ENCODE data around the gene CARMIL3. TPM values are rescaled to one million over a fixed set of nuclear protein-coding genes. Genes with fewer than 3 reads are reported as not detected.
A peak's percentile ranks its signal among the peaks of the same experiment; 100 is the strongest.
"Not testable (repeated sequence)": the region's sequence is repeated elsewhere in the genome, so short reads cannot be mapped to it uniquely, and the experiment has no call there.

The CARMIL3 gene
- total RNA-seq (2014; rRNA removed; shearing (Covaris generic)) (0.03 and 0.32 TPM in 2 replicates), total RNA-seq (2022) (0.21 TPM in 1 of 2 replicates, not detected in the other), Bru-seq, nascent RNA (not detected), BruChase-seq, experiment 1, labeled RNA remaining after a 6-hour chase (percentile 10 among the genes with signal in this experiment), BruChase-seq, experiment 2, labeled RNA remaining after a 2-hour chase (not detected)
- long read RNA-seq: 0 reads

DNA sequence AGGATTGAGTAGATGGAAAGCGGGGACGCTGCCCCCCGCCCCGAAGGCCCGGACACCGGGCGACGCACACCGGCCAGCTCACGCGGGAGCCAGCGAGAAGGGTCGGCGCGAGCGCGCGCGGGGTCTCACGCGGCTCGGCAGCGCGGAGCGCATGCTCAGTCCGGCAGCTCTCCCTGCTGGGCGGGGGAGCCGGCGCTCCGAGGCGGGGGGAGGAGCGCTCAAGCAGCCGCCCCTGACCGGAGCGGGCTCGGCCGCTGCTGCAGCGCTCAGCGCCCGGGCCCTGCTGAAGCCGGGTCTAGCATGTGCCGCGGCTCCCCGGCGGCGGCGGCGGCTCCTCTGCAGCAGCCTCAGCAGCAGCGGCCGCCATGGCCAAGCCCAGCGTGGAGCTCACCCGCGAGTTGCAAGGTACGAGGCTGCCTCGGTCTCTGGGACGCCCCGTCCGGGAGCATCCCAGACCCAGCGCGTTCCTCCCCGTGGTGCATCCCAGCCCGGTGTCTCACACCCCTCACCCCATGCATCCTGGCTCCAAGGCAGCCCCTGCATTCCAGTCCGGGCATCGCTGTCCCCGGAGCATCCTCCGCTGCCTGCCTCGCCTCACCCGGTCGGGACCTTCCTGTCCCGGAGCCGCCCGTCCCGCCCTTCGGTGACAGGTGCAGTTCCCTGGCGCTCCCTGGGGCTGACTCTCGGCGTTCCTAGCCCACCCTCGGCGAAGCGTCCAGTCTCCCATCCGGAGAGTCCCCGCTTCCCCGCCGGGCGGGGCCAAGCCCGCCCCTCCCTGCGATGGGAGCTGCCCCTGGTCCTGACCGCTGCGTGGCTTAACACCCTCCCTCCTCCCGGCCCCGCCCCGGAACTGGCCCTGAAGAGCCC lies at the start of gene CARMIL3:
TSS of gene CARMIL3 (plus strand) at position 221 of the 867 bp plus-strand sequence. CDS start at position 366, 145 bp downstream.
- TF ChIP-seq EZH2phosphoT487 (IDR thresholded peaks at IDR 0.05; ENCODE audit: borderline replicate concordance, low read depth, low read length): no peak
- TF ChIP-seq, protein P1, sequence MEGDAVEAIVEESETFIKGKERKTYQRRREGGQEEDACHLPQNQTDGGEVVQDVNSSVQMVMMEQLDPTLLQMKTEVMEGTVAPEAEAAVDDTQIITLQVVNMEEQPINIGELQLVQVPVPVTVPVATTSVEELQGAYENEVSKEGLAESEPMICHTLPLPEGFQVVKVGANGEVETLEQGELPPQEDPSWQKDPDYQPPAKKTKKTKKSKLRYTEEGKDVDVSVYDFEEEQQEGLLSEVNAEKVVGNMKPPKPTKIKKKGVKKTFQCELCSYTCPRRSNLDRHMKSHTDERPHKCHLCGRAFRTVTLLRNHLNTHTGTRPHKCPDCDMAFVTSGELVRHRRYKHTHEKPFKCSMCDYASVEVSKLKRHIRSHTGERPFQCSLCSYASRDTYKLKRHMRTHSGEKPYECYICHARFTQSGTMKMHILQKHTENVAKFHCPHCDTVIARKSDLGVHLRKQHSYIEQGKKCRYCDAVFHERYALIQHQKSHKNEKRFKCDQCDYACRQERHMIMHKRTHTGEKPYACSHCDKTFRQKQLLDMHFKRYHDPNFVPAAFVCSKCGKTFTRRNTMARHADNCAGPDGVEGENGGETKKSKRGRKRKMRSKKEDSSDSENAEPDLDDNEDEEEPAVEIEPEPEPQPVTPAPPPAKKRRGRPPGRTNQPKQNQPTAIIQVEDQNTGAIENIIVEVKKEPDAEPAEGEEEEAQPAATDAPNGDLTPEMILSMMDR (conservative IDR thresholded peaks at IDR 0.05; ENCODE audit: low read length): no peak

DNA sequence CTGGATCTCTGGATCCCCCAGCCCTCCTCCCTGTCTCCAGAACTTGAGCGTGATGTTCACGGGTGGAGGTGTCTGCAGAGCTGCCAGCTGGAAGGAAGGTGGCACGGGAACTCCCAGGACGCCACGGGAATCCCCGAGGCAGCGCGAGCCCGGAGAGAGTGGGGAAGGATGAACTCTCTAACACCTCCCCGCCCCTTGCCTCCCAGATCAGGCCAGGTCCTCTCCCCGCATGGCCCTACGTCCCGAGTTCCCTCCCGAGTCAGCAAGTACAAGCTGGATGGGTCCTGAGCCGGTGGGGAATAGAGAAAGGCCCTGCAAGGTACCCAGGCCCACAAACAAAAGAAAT lies 45.4 kb upstream of the CARMIL3 start:
- H3K9me2 ChIP-seq (ENCODE audit: insufficient read depth, low read length); H3K79me2 ChIP-seq (ENCODE audit: insufficient read depth, low read depth, low read length); H3K9me3 ChIP-seq (ENCODE audit: low read length); POLR2A ChIA-PET; H3K27ac ChIP-seq (ENCODE audit: low read depth, low read length, poor library complexity, severe bottlenecking); CTCF ChIA-PET (ENCODE audit: unreplicated experiment); H4K20me1 ChIP-seq (ENCODE audit: insufficient read depth, low read length); H3K36me3 ChIP-seq (ENCODE audit: insufficient read depth, low read length); BruUV-seq (replicated peaks); intact Hi-C loops (cut with micrococcal nuclease; ENCODE audit: unreplicated experiment); DNase-seq (ENCODE audit: low spot score): not testable (repeated sequence)
- peak overlapping the region; percentile 68 for H3K4me3 ChIP-seq (ENCODE audit: low read depth, low read length, poor library complexity, severe bottlenecking)
- peak overlapping the region; percentile 72; the same call in 1 of the 2 replicates for H2AFZ ChIP-seq (ENCODE audit: low read length)
- H3K4me1 ChIP-seq (ENCODE audit: insufficient read depth, low read length, poor library complexity, severe bottlenecking): peaks cover 14% of the 10 kb centered on the region
- H3K4me2 ChIP-seq (ENCODE audit: low read length): peak overlapping the region; percentile 67

More for the DNA sequence above, at the start of gene CARMIL3:
- no peaks in the 10 kb centered on the region for H3K79me2 ChIP-seq (ENCODE audit: insufficient read depth, low read depth, low read length)
- no TSS peak for BruUV-seq (replicated peaks)
- H3K4me3 ChIP-seq (ENCODE audit: low read depth, low read length, poor library complexity, severe bottlenecking): peak within 1 kb of the TSS; percentile 70
- H4K20me1 ChIP-seq (ENCODE audit: insufficient read depth, low read length): no peaks in the 10 kb centered on the region
- peak within 1 kb of the TSS; percentile 84 for H2AFZ ChIP-seq (ENCODE audit: low read length)
- intact Hi-C loops (cut with micrococcal nuclease; ENCODE audit: unreplicated experiment): no loop called here
- H3K9me2 ChIP-seq (ENCODE audit: insufficient read depth, low read length): no peaks in the 10 kb centered on the region
- ChIA-PET CTCF (ENCODE audit: unreplicated experiment) (interaction anchor here (0.6 to 1.1 kb wide), 2 partner anchors 38 to 1075 kb away, joined by 3 read pairs; no protein-coding TSS in a partner anchor), POLR2A (interaction anchor here (0.6 to 1.4 kb wide), 3 partner anchors 10 to 45 kb away, joined by 3 read pairs; no protein-coding TSS in a partner anchor)
- H3K9me3 ChIP-seq (ENCODE audit: low read length): no peaks in the 10 kb centered on the region
- H3K27ac ChIP-seq (ENCODE audit: low read depth, low read length, poor library complexity, severe bottlenecking): no peak within 1 kb of the TSS
- peak; percentile 75 for DNase-seq (ENCODE audit: low spot score)
- H3K4me2 ChIP-seq (ENCODE audit: low read length): peak within 1 kb of the TSS; percentile 94
- H3K36me3 ChIP-seq (ENCODE audit: insufficient read depth, low read length): no peaks in the 10 kb centered on the region
- peaks cover 31% of the 10 kb centered on the region for H3K4me1 ChIP-seq (ENCODE audit: insufficient read depth, low read length, poor library complexity, severe bottlenecking)

DNA sequence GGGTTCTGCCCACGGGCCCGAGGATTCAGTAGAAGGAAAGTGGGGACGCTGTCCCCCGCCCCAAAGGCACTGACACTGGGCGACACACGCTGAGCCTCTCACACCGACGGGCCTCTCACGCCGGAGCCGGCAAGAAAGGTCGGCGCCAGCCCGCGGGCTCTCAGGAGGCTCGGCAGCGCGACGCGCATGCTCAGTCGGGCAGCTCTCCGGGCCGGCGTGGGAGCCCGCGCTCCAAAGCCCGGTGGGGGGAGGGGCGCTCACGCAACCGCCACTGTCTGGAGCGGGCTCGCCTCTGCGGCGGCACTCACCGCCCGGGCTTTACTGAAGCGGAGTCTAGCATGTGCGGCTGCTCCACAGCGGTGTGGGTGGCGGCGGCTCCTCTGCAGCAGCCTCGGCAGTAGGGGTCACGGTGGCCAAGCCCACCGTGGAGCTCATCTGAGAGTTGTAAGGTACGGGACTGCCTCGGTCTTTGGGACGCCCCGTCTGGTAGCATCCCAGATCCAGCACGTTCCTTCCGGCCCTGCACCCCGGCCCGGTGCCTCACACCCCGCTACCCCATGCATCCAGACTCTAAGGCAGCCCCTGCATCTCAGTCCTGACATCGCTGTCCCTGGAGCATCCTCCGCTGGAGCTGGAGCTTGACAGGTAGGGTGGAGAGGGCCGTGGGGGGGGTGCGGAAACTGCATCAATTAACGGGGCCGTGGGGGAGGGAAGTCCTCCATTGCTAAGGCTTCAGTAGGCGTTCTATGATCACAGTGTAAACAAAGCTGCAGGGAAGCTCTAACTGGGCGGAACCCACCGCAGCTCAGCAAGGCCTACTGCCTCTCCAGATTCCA lies 44.8 kb upstream of the CARMIL3 start:
- H3K4me3 ChIP-seq (ENCODE audit: low read depth, low read length, poor library complexity, severe bottlenecking): peak overlapping the region; percentile 68
- H3K9me3 ChIP-seq (ENCODE audit: low read length); H3K27ac ChIP-seq (ENCODE audit: low read depth, low read length, poor library complexity, severe bottlenecking); H3K36me3 ChIP-seq (ENCODE audit: insufficient read depth, low read length); H4K20me1 ChIP-seq (ENCODE audit: insufficient read depth, low read length); intact Hi-C loops (cut with micrococcal nuclease; ENCODE audit: unreplicated experiment); H3K9me2 ChIP-seq (ENCODE audit: insufficient read depth, low read length); BruUV-seq (replicated peaks); H3K79me2 ChIP-seq (ENCODE audit: insufficient read depth, low read depth, low read length): not testable (repeated sequence)
- H2AFZ ChIP-seq (ENCODE audit: low read length): peak overlapping the region; percentile 72; the same call in 1 of the 2 replicates
- peak; percentile 59 for DNase-seq (ENCODE audit: low spot score)
- POLR2A ChIA-PET: interaction anchor here (1.5 kb wide), 1 partner anchor 87 kb away, joined by 5 read pairs; the partner anchor contains the start of gene PCK2
- peak overlapping the region; percentile 67 for H3K4me2 ChIP-seq (ENCODE audit: low read length)
- CTCF ChIA-PET (ENCODE audit: unreplicated experiment): interaction anchor here (0.6 kb wide), 2 partner anchors 82 to 280 kb away, joined by 3 to 5 read pairs; no protein-coding TSS in a partner anchor
- peaks cover 16% of the 10 kb centered on the region for H3K4me1 ChIP-seq (ENCODE audit: insufficient read depth, low read length, poor library complexity, severe bottlenecking)

All from OCI-LY7 (cell line).